Measurements from ENCODE around the gene DBH.

The DBH gene

GRCh38 chr9:133627341-133627740, 8.8 kb upstream of the DBH start:
- no peak for DNase-seq

GRCh38 chr9:133628766-133629165, 7.4 kb upstream of the DBH start:
- no peak for DNase-seq

- no peak for DNase-seq
These were observed 6.7 kb upstream of the DBH start for GRCh38 chr9:133629221-133630110.

GRCh38 chr9:133631111-133631510, 5.1 kb upstream of the DBH start:
- DNase-seq, result no peak

- no peak for DNase-seq
These were observed 3.1 kb upstream of the DBH start for GRCh38 chr9:133632806-133633680.

- no peak for DNase-seq
These were observed 2.5 kb upstream of the DBH start for GRCh38 chr9:133633681-133634080.

- peak; percentile 66 to 79 for DNase-seq
These were observed 2.0 kb upstream of the DBH start for GRCh38 chr9:133634081-133634691.

- peak in 1 of 2 experiments; percentile 25 for DNase-seq
These were observed 1.1 kb upstream of the DBH start for GRCh38 chr9:133635098-133635497.

GRCh38 chr9:133636902-133637301, 739 bp downstream of the DBH start:
- no peak for DNase-seq

- DNase-seq, result no peak
These were observed 1.4 kb downstream of the DBH start for GRCh38 chr9:133637451-133638055.

- DNase-seq, result no peak
These were observed 1.9 kb downstream of the DBH start for GRCh38 chr9:133638076-133638475.

- DNase-seq, result no peak
These were observed 2.5 kb downstream of the DBH start for GRCh38 chr9:133638711-133639110.

GRCh38 chr9:133639613-133640012, 3.5 kb downstream of the DBH start:
- no peak for DNase-seq

- DNase-seq, result no peak
These were observed 4.0 kb downstream of the DBH start for GRCh38 chr9:133640160-133640559.

- DNase-seq, result no peak
These were observed 4.6 kb downstream of the DBH start for GRCh38 chr9:133640580-133641395.

GRCh38 chr9:133641396-133641655, 5.2 kb downstream of the DBH start:
- DNase-seq, result no peak

GRCh38 chr9:133641861-133642595, 5.9 kb downstream of the DBH start:
- no peak for DNase-seq

- no peak for DNase-seq
These were observed 6.7 kb downstream of the DBH start for GRCh38 chr9:133642708-133643361.

GRCh38 chr9:133643362-133643755, 7.2 kb downstream of the DBH start:
- DNase-seq, result no peak

GRCh38 chr9:133643978-133644760, 8.0 kb downstream of the DBH start:
- DNase-seq, result no peak

Measured in SHP77 (cell line).